Natural killer cell (primary cell): Measurements from ENCODE around the gene MIER3. TPM values are rescaled to one million over a fixed set of nuclear protein-coding genes. Genes with fewer than 3 reads are reported as not detected.

Experiments used
- ATAC-seq, 3 donors: fragments of 150-1000 bp in 2 of 3; fragments of 200-7000 bp in 1 of 3; cut with Tn5 transposase; 1 replicate in 1 of 3; 2 replicates in 2 of 3; pipeline ENCODE4 v1.10.0; 2021; ENCODE audit warnings: mild to moderate bottlenecking in 2 of 3, moderate library complexity in 2 of 3
- DNase-seq, 2 donors: peaks; one replicate each; pipeline versions ENCODE4 v3.0.0 to v3.0.0-alpha.2; 2013 to 2021; ENCODE audit warnings: mixed read lengths in 1 of 2
- H3K27ac ChIP-seq: one replicate; pipeline ENCODE4 v1.5.1; 2013; ENCODE audit warnings: mild to moderate bottlenecking, low read length
- H3K27me3 ChIP-seq: one replicate; pipeline ENCODE4 v1.6.1; 2013; ENCODE audit warnings: low read length; ENCODE audit not compliant: control insufficient read depth, insufficient read depth
- H3K36me3 ChIP-seq: one replicate; pipeline ENCODE4 v1.6.1; 2013; ENCODE audit warnings: low read length; ENCODE audit not compliant: control insufficient read depth, insufficient read depth
- H3K4me1 ChIP-seq: one replicate; pipeline ENCODE4 v1.6.1; 2013; ENCODE audit warnings: low read length; ENCODE audit not compliant: control insufficient read depth, insufficient read depth
- H3K4me3 ChIP-seq: one replicate; pipeline ENCODE4 v1.5.1; 2013; ENCODE audit warnings: low read length
- H3K9me3 ChIP-seq: one replicate; pipeline ENCODE4 v1.6.1; 2013; ENCODE audit warnings: low read length; ENCODE audit not compliant: control insufficient read depth, insufficient read depth
- H3K27ac Mint-ChIP-seq, 2 donors: one replicate each; pipeline ENCODE4 v1.8.0; 2022; ENCODE audit warnings: mild to moderate bottlenecking in 2 of 2, mixed read lengths in 2 of 2, moderate library complexity in 1 of 2
- H3K27me3 Mint-ChIP-seq, 2 donors: one replicate each; pipeline ENCODE4 v1.8.0; 2022; ENCODE audit warnings: low read depth in 2 of 2, mixed read lengths in 2 of 2
- H3K36me3 Mint-ChIP-seq: one replicate; pipeline ENCODE4 v1.8.0; 2022; ENCODE audit warnings: mixed read lengths
- H3K4me1 Mint-ChIP-seq, 2 donors: one replicate each; pipeline ENCODE4 v1.8.0; 2022; ENCODE audit warnings: mixed read lengths in 2 of 2
- H3K4me3 Mint-ChIP-seq: one replicate; pipeline ENCODE4 v1.8.0; 2022; ENCODE audit warnings: mild to moderate bottlenecking, moderate library complexity, mixed read lengths
- H3K9me3 Mint-ChIP-seq, 2 donors: one replicate each; pipeline ENCODE4 v1.8.0; 2022; ENCODE audit warnings: mixed read lengths in 2 of 2
- WGBS: methylation state at CpG from one replicate; pipeline ENCODE4 v1.1.7; 2013; ENCODE audit warnings: missing lambda C conversion rate; ENCODE audit not compliant: insufficient coverage; 5-methylcytosine and 5-hydroxymethylcytosine counted together
- intact Hi-C: fragments of 100-400 bp; cut with micrococcal nuclease; formaldehyde crosslinking; loops from one replicate; pipeline ENCODE4 v1.14.2; 2022
- total RNA-seq, 4 donors: library from RNA; stranded (reverse); fragments of 120-200 nt in 1 of 4; gene quantifications; one replicate each; pipeline versions ENCODE4 v1.2.3 to v1.2.4, GENCODE V29; 2013 to 2022
- TF ChIP-seq, protein P1 (sequence below): fragments of 200-600 bp; IDR thresholded peaks from one replicate; pipeline ENCODE4 v1.8.0; 2022; ENCODE audit warnings: antibody characterized with exemption

MIER3 gene, protein sequence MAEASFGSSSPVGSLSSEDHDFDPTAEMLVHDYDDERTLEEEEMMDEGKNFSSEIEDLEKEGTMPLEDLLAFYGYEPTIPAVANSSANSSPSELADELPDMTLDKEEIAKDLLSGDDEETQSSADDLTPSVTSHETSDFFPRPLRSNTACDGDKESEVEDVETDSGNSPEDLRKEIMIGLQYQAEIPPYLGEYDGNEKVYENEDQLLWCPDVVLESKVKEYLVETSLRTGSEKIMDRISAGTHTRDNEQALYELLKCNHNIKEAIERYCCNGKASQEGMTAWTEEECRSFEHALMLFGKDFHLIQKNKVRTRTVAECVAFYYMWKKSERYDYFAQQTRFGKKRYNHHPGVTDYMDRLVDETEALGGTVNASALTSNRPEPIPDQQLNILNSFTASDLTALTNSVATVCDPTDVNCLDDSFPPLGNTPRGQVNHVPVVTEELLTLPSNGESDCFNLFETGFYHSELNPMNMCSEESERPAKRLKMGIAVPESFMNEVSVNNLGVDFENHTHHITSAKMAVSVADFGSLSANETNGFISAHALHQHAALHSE
- 10 to 100 TPM; 20.4 to 30.8 (median 29.0) TPM for total RNA-seq
- 29.5 TPM for total RNA-seq (2013)

DNA sequence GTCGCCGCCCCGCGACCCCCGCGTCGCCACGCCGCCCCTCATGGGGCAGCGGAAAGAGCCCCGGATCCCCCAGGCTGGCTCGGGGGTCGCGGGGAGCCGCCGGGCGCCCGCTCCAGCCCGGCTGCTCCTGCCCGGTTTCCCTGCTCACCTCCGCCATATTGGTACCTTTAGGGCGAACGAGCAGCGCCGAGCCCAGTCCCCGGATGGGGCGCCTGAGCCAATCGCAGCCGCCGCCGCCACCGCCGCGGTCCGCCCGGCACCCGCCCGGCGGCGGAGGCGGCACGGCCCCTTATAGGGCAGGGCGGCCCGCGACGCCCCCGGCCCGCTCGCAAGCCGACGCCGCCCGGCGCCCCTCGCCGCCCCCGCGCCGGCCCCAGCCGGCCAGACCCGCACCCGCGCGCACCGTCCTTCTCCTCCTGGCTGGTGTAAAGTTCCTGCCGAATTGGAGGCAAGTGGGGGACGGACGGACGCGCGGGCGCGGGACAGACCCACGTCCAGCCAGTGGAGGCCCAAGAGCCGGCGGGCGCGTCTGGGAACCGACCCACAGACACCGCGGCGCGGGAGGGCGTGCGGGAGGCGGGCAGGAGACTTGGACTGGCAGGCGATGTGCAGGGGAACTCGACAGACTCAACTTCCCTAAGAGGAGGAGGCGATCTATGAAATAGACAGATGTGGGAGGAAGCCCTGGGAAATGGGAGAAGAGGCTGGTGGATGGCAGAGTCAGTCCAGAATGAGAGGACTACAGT, at the start of gene MIER3:
Gene MIER3 (minus strand): TSS at position 178 of the 746 bp plus-strand sequence. CDS start 21 bp downstream, at position 157.
- H3K9me3 ChIP-seq, result no peaks in the 10 kb centered on the region
- H3K9me3 Mint-ChIP-seq, result no peaks in the 10 kb centered on the region
- peaks cover under 1% of the 10 kb centered on the region for H3K36me3 ChIP-seq
- peaks cover 15 to 25% of the 10 kb centered on the region in 2 donors for H3K27me3 Mint-ChIP-seq
- ATAC-seq, result peak; percentile 94 to 97 (median 96)
- DNase-seq, result peak; percentile 80 to 86
- peak within 1 kb of the TSS; percentile 87 for H3K4me3 Mint-ChIP-seq
- TF ChIP-seq, protein P1, sequence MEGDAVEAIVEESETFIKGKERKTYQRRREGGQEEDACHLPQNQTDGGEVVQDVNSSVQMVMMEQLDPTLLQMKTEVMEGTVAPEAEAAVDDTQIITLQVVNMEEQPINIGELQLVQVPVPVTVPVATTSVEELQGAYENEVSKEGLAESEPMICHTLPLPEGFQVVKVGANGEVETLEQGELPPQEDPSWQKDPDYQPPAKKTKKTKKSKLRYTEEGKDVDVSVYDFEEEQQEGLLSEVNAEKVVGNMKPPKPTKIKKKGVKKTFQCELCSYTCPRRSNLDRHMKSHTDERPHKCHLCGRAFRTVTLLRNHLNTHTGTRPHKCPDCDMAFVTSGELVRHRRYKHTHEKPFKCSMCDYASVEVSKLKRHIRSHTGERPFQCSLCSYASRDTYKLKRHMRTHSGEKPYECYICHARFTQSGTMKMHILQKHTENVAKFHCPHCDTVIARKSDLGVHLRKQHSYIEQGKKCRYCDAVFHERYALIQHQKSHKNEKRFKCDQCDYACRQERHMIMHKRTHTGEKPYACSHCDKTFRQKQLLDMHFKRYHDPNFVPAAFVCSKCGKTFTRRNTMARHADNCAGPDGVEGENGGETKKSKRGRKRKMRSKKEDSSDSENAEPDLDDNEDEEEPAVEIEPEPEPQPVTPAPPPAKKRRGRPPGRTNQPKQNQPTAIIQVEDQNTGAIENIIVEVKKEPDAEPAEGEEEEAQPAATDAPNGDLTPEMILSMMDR, result no peak
- peak within 1 kb of the TSS; percentile 8 for H3K27ac ChIP-seq
- peaks cover 13% of the 10 kb centered on the region for H3K4me1 ChIP-seq
- peak within 1 kb of the TSS; percentile 74 to 80 for H3K27ac Mint-ChIP-seq
- H3K4me1 Mint-ChIP-seq, result peaks cover 28 to 30% of the 10 kb centered on the region in 2 donors
- no peaks in the 10 kb centered on the region for H3K36me3 Mint-ChIP-seq
- WGBS, result under 1% methylated on average over 89 of the region's 89 CpGs
- peaks cover 15% of the 10 kb centered on the region for H3K27me3 ChIP-seq
- peak within 1 kb of the TSS; percentile 56 for H3K4me3 ChIP-seq
- intact Hi-C loops, result loop anchor here (2.0 to 5.0 kb wide), 2 partner anchors 43 to 265 kb away; partner anchors contain the start of gene SETD9

DNA sequence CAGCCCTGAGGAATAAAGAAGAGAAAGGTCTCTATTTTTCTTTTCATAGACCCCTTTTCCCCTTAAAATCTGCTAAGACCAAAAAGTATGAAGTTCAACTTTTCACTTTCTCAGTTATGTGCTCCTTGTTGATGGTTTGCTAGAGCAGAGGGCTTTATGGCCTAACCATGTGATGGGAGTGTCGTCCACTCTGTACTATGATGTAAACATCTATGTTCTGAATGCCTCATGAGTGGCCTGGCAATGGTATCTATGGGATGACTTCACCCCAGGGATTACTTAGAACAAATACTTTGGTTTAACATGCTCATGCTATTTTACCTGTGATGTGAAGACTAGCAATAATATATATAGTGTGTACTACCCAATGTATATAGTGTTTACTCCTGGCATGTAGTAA, 43.7 kb upstream of the MIER3 start:
- Mint-ChIP-seq H3K27me3 (peaks cover 17 to 21% of the 10 kb centered on the region in 2 donors), H3K9me3 (no peaks in the 10 kb centered on the region), H3K27ac (no peak overlapping the region), H3K36me3 (no peaks in the 10 kb centered on the region), H3K4me1 (no peaks in the 10 kb centered on the region), H3K4me3 (no peak overlapping the region)
- TF ChIP-seq, protein P1, result no peak
- ATAC-seq (no peak), DNase-seq (no peak)
- intact Hi-C loops, result no loop called here
- Histone ChIP-seq H3K9me3 (no peaks in the 10 kb centered on the region), H3K27me3 (peaks cover 2% of the 10 kb centered on the region), H3K4me3 (no peak overlapping the region), H3K4me1 (no peaks in the 10 kb centered on the region), H3K27ac (no peak overlapping the region), H3K36me3 (no peaks in the 10 kb centered on the region)
- 44% methylated on average over 1 of the region's 1 CpG for WGBS

DNA sequence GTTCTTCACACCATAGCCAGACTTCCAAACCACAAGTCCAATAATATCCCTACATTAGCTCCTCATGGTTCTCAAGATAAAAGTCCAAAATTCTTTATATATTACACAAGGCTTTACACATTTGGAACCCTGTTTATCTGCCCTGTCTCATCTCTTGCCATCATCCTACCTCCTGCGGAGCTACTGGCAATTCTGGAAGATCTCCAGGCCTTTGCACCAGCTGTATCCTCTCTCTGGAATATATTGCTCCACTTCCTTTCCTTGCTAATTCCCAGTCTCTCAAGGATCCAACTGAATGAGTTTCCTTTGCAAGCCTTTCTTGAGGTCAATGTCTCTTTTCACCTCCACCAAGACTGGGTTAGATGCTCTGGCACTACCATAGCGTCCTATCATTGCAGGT, 41.3 kb upstream of the MIER3 start:
- ATAC-seq (no peak), DNase-seq (no peak)
- no peaks in the 10 kb centered on the region for H3K4me1 ChIP-seq
- Mint-ChIP-seq H3K27ac (no peak overlapping the region), H3K9me3 (no peaks in the 10 kb centered on the region), H3K4me3 (no peak overlapping the region), H3K27me3 (peaks cover 15 to 16% of the 10 kb centered on the region in 2 donors), H3K36me3 (no peaks in the 10 kb centered on the region), H3K4me1 (no peaks in the 10 kb centered on the region)
- no peak overlapping the region for H3K4me3 ChIP-seq
- no peak overlapping the region for H3K27ac ChIP-seq
- WGBS, result 95% methylated on average over 1 of the region's 2 CpGs
- H3K27me3 ChIP-seq, result peaks cover 2% of the 10 kb centered on the region
- H3K36me3 ChIP-seq, result no peaks in the 10 kb centered on the region
- TF ChIP-seq, protein P1, result no peak
- no peaks in the 10 kb centered on the region for H3K9me3 ChIP-seq
- intact Hi-C loops, result no loop called here
